Gastroesophageal sphincter (tissue), 4 donors: ENCODE results near the gene CTDSP1. TPM values are rescaled to one million over a fixed set of nuclear protein-coding genes. Genes with fewer than 3 reads are reported as not detected.

Experiments used
- ATAC-seq: fragments of 150-250 bp; one replicate; pipeline ENCODE4 v1.9.1; 2016; ENCODE audit warnings: mild to moderate bottlenecking, moderate library complexity
- H3K27ac ChIP-seq, 4 donors: fragments of 200-600 bp; sonication (generic) in 3 of 4; 1 replicate in 3 of 4; 2 replicates in 1 of 4; pipeline ENCODE4 v1.5.1; 2016 to 2019
- H3K27me3 ChIP-seq: fragments of 200-600 bp; sonication (generic); one replicate; pipeline ENCODE4 v1.5.1; 2019
- H3K36me3 ChIP-seq, 2 donors: fragments of 200-600 bp; sonication (generic); one replicate each; pipeline ENCODE4 v1.5.1; 2019; ENCODE audit warnings: control low read depth in 1 of 2
- H3K4me1 ChIP-seq, 3 donors: fragments of 200-600 bp; sonication (generic); 1 replicate in 2 of 3; 2 replicates in 1 of 3; pipeline ENCODE4 v1.5.1; 2016 to 2019; ENCODE audit warnings: control low read depth in 2 of 3
- H3K4me3 ChIP-seq, 2 donors: fragments of 200-600 bp; sonication (generic); one replicate each; pipeline ENCODE4 v1.5.1; 2019; ENCODE audit warnings: mild to moderate bottlenecking in 1 of 2, moderate library complexity in 1 of 2
- H3K9me3 ChIP-seq, 3 donors: fragments of 200-600 bp; sonication (generic); one replicate each; pipeline ENCODE4 v1.5.1; 2017 to 2019; ENCODE audit warnings: control low read depth in 2 of 3
- EP300 ChIP-seq: sonication (generic); formaldehyde crosslinking; IDR thresholded peaks from one replicate; pipeline ENCODE4 v1.6.1; 2017; ENCODE audit warnings: antibody characterized with exemption, mild to moderate bottlenecking
- POLR2A ChIP-seq, 2 donors: fragments of 450-650 bp; IDR thresholded peaks; one replicate each; pipeline ENCODE4 v1.6.1; 2017; ENCODE audit warnings: antibody characterized with exemption in 2 of 2, mild to moderate bottlenecking in 2 of 2, moderate library complexity in 1 of 2
- POLR2AphosphoS5 ChIP-seq: sonication (generic); formaldehyde crosslinking; IDR thresholded peaks from one replicate; pipeline ENCODE4 v1.6.1; 2017; ENCODE audit warnings: antibody characterized with exemption
- WGBS, 2 donors: methylation state at CpG; one replicate each; pipeline ENCODE4 v1.1.5; 2018; ENCODE audit warnings: low coverage in 1 of 2; 5-methylcytosine and 5-hydroxymethylcytosine counted together
- small RNA-seq, 4 donors: library from RNA; depleted of rRNA; stranded (forward); fragments of <200 nt; gene quantifications; one replicate each; pipeline ENCODE3, GENCODE V24; 2016
- total RNA-seq, 4 donors: library from RNA; depleted of rRNA; stranded (reverse); fragments of >200 nt; gene quantifications; one replicate each; pipeline ENCODE4 v1.1.0, GENCODE V29; 2016
- TF ChIP-seq, protein P1 (sequence below), 4 experiments: fragments of 200-600 bp in 2 of 4; fragments of 450-650 bp in 2 of 4; sonication (generic) in 1 of 4; IDR thresholded peaks; one replicate each; pipeline ENCODE4 v1.5.1; 2017 to 2019; ENCODE audit warnings: antibody characterized with exemption in 4 of 4, mild to moderate bottlenecking in 2 of 4, moderate library complexity in 2 of 4

Gene CTDSP1
- total RNA-seq, 4 donors from 2014 or later = 121 to 159 (median 136) TPM

- H3K9me3 ChIP-seq = no peaks in the 10 kb centered on the region
- TF ChIP-seq, protein P1, sequence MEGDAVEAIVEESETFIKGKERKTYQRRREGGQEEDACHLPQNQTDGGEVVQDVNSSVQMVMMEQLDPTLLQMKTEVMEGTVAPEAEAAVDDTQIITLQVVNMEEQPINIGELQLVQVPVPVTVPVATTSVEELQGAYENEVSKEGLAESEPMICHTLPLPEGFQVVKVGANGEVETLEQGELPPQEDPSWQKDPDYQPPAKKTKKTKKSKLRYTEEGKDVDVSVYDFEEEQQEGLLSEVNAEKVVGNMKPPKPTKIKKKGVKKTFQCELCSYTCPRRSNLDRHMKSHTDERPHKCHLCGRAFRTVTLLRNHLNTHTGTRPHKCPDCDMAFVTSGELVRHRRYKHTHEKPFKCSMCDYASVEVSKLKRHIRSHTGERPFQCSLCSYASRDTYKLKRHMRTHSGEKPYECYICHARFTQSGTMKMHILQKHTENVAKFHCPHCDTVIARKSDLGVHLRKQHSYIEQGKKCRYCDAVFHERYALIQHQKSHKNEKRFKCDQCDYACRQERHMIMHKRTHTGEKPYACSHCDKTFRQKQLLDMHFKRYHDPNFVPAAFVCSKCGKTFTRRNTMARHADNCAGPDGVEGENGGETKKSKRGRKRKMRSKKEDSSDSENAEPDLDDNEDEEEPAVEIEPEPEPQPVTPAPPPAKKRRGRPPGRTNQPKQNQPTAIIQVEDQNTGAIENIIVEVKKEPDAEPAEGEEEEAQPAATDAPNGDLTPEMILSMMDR (IDR thresholded peaks at IDR 0.05) = no peak
- TF ChIP-seq POLR2A (IDR thresholded peaks at IDR 0.05) (no peak), EP300 (no peak), POLR2AphosphoS5 (no peak)
- 88 to 100% methylated on average over 4 to 5 of the region's 6 CpGs for WGBS, 2 donors
- peaks cover 0 to 66% of the 10 kb centered on the region in 2 donors for H3K36me3 ChIP-seq
- H3K4me3 ChIP-seq = no peak overlapping the region
- no peak for ATAC-seq
- H3K4me1 ChIP-seq = peaks cover 0 to 7% (median 0%) of the 10 kb centered on the region in 3 donors
- no peak overlapping the region for H3K27ac ChIP-seq
- H3K27me3 ChIP-seq = no peaks in the 10 kb centered on the region
Observed at GRCh38 chr2:218446547-218446946, 46.9 kb downstream of the CTDSP1 start.

- Histone ChIP-seq H3K4me3 (no peak overlapping the region), H3K9me3 (no peaks in the 10 kb centered on the region), H3K27ac (no peak overlapping the region), H3K4me1 (peaks cover 0 to 7% (median 0%) of the 10 kb centered on the region in 3 donors), H3K27me3 (no peaks in the 10 kb centered on the region), H3K36me3 (peaks cover 0 to 66% of the 10 kb centered on the region in 2 donors)
- no peak for TF ChIP-seq EP300
- TF ChIP-seq, protein P1 (IDR thresholded peaks at IDR 0.05) = no peak
- no peak for TF ChIP-seq POLR2A (IDR thresholded peaks at IDR 0.05)
- no peak for TF ChIP-seq POLR2AphosphoS5
- no peak for ATAC-seq
- WGBS, 2 donors = 100% methylated on average over 2 of the region's 2 CpGs
Observed at GRCh38 chr2:218447072-218447471, 47.4 kb downstream of the CTDSP1 start.

GRCh38 chr2:218448934-218449333, 49.3 kb downstream of the CTDSP1 start:
- Histone ChIP-seq H3K27me3 (no peaks in the 10 kb centered on the region), H3K9me3 (no peaks in the 10 kb centered on the region), H3K4me1 (peaks cover 0 to 7% (median 0%) of the 10 kb centered on the region in 3 donors), H3K27ac (no peak overlapping the region), H3K4me3 (no peak overlapping the region), H3K36me3 (peaks cover 0 to 78% of the 10 kb centered on the region in 2 donors)
- TF ChIP-seq, protein P1 (IDR thresholded peaks at IDR 0.05) = no peak
- TF ChIP-seq POLR2AphosphoS5 = no peak
- no peak for TF ChIP-seq EP300
- ATAC-seq = no peak
- WGBS, 2 donors = 45 to 63% methylated on average over 2 to 3 of the region's 3 CpGs

DNA sequence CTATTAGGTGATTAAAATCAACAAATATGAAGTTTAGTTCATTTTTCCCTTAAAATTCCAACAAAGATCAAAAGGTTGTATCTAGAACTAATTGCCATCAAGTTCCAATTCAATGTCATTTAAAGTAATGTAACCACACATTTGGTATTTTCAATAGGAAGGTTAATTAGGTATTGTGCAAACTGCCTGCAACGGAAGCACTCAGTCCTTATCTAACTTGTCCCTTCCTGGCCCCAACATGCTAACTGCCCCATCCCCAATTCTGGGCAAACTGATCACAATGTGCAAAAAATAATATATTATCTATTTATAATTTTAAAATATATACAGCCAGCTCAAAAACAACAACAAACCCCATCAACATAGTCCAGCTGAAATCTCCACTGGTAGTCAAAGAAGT, 52.4 kb downstream of the CTDSP1 start:
- TF ChIP-seq POLR2A (IDR thresholded peaks at IDR 0.05) (no peak), POLR2AphosphoS5 (no peak)
- Histone ChIP-seq H3K27ac (no peak overlapping the region), H3K27me3 (no peaks in the 10 kb centered on the region), H3K4me3 (no peak overlapping the region), H3K4me1 (peaks cover 0 to 7% (median 0%) of the 10 kb centered on the region in 3 donors), H3K36me3 (peaks cover 3 to 82% of the 10 kb centered on the region in 2 donors), H3K9me3 (no peaks in the 10 kb centered on the region)
- 81 to 85% methylated on average over 1 of the region's 1 CpG for WGBS, 2 donors
- no peak for ATAC-seq

Small RNA genes lying within 50 kb of the gene (small RNA-seq; reads per million reads assigned to genes)
- 645 to 1,185 (median 739) reads per million in 4 donors for gene MIR26B

Other genes with a start within 250 kb of the CTDSP1 start
- 1 to 10 TPM in 1 of 4 donors, not detected in 3; 1.8 TPM for gene CXCR1, start 232.9 kb upstream of the CTDSP1 start, total RNA-seq
- gene ARPC2, start 182.7 kb upstream of the CTDSP1 start, total RNA-seq = 100 to 1,000 TPM; 275 to 314 (median 287) TPM
- 1 to 10 TPM in 2 of 4 donors, under 1 TPM in 2; 0.31 to 4.0 (median 1.4) TPM for gene GPBAR1, start 138.9 kb upstream of the CTDSP1 start, total RNA-seq
- 100 to 1,000 TPM in 3 of 4 donors, 10 to 100 TPM in 1; 97.8 to 163 (median 131) TPM for gene AAMP, start 129.7 kb upstream of the CTDSP1 start, total RNA-seq
- gene PNKD, start 129.3 kb upstream of the CTDSP1 start, total RNA-seq = 10 to 100 TPM; 48.6 to 60.2 (median 56.9) TPM
- gene TMBIM1, start 107.4 kb upstream of the CTDSP1 start, total RNA-seq = 100 to 1,000 TPM; 152 to 245 (median 191) TPM
- not detected for gene CATIP, start 43.0 kb upstream of the CTDSP1 start, total RNA-seq
- 10 to 100 TPM in 2 of 4 donors, 1 to 10 TPM in 2; 5.9 to 23.0 (median 9.5) TPM for gene SLC11A1, start 17.6 kb upstream of the CTDSP1 start, total RNA-seq
- gene VIL1, start 19.3 kb downstream of the CTDSP1 start, total RNA-seq = not detected
- gene USP37, start 168.5 kb downstream of the CTDSP1 start, total RNA-seq = 10 to 100 TPM in 1 of 4 donors, 1 to 10 TPM in 3; 8.3 to 17.4 (median 9.0) TPM
- gene CNOT9, start 169.0 kb downstream of the CTDSP1 start, total RNA-seq = 10 to 100 TPM; 27.5 to 35.3 (median 32.3) TPM
- gene PLCD4, start 208.0 kb downstream of the CTDSP1 start, total RNA-seq = 10 to 100 TPM in 2 of 4 donors, 1 to 10 TPM in 2; 1.6 to 18.8 (median 9.3) TPM